BLaER1 (cell line): ENCODE data around the gene TRIM47.

Source experiments
- H3K27ac ChIP-seq: shearing (Covaris generic); formaldehyde crosslinking; 2 replicates; pipeline ENCODE4 v1.8.1; 2022
- H3K27me3 ChIP-seq: shearing (Covaris generic); formaldehyde crosslinking; 2 replicates; pipeline ENCODE4 v1.8.1; 2022
- H3K36me3 ChIP-seq: shearing (Covaris generic); formaldehyde crosslinking; 2 replicates; pipeline ENCODE4 v1.8.1; 2022
- H3K4me1 ChIP-seq: shearing (Covaris generic); formaldehyde crosslinking; 2 replicates; pipeline ENCODE4 v1.8.1; 2022
- H3K4me2 ChIP-seq: shearing (Covaris generic); formaldehyde crosslinking; 2 replicates; pipeline ENCODE4 v1.8.1; 2022
- H3K4me3 ChIP-seq: shearing (Covaris generic); formaldehyde crosslinking; 2 replicates; pipeline ENCODE4 v1.8.1; 2022
- H3K9ac ChIP-seq: shearing (Covaris generic); formaldehyde crosslinking; 2 replicates; pipeline ENCODE4 v1.8.1; 2022
- H3K9me3 ChIP-seq: shearing (Covaris generic); formaldehyde crosslinking; 2 replicates; pipeline ENCODE4 v1.8.1; 2022
- H4K20me1 ChIP-seq: shearing (Covaris generic); formaldehyde crosslinking; 2 replicates; pipeline ENCODE4 v1.8.1; 2022
- Cebpa-rat ChIP-seq: shearing (Covaris generic); IDR thresholded peaks from 2 replicates; pipeline ENCODE4 v1.8.1; 2022

TRIM47 gene

GRCh38 chr17:75824666-75825065, 53.7 kb downstream of the TRIM47 start:
- Histone ChIP-seq H3K9ac (no peak overlapping the region), H3K36me3 (peaks cover 90% of the 10 kb centered on the region), H3K4me3 (no peak overlapping the region), H3K27ac (peak overlapping the region; percentile 49; the same call in 1 of the 2 replicates), H3K4me2 (no peak overlapping the region), H3K4me1 (peaks cover 46% of the 10 kb centered on the region), H3K27me3 (no peaks in the 10 kb centered on the region), H3K9me3 (no peaks in the 10 kb centered on the region), H4K20me1 (peaks cover 64% of the 10 kb centered on the region)
- no peak for TF ChIP-seq Cebpa-rat
